22Rv1 (cell line): ENCODE data around the gene RASL11A.

Experiments
- ZFX ChIP-seq: fragments of 450-650 bp; IDR thresholded peaks from 2 replicates; pipeline ENCODE4 v1.6.1; 2017; ENCODE audit warnings: antibody characterized with exemption, borderline replicate concordance
- TF ChIP-seq, protein P1 (sequence below): fragments of 450-650 bp; IDR thresholded peaks from 2 replicates; pipeline ENCODE4 v1.5.1; 2017; ENCODE audit warnings: mild to moderate bottlenecking

DNA sequence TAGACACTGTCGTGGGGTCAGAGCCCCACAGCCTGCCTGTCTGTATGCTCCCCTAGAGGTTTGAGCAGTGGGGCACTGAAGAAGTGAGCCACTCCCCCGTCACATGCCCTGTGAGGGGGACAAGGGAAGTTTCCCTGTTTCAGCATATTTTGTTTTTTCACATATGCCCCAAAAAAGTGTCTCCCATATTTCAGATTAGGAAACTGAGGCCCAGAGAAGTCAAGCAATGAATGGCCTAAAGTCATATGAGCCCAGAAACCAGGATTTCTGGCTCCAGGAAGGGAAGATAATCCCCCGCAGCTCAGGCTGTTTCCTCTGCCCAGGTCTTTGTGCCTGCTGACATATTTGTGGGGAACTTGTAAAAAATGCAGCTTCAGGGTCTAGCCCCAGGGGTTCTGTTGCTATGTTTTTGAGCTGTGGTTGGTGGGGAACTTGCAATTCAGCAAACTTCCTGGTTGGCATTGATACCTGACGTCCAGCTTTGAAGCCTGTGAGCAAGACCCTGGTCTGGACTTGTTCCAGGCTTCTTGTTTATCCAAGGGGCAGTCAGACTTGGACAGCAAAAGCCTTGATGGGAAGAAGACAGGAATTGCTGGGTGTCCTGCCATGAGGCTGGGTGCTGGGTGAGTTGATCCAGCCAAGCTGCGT is 9.5 kb downstream of the RASL11A start:
- TF ChIP-seq, protein P1, sequence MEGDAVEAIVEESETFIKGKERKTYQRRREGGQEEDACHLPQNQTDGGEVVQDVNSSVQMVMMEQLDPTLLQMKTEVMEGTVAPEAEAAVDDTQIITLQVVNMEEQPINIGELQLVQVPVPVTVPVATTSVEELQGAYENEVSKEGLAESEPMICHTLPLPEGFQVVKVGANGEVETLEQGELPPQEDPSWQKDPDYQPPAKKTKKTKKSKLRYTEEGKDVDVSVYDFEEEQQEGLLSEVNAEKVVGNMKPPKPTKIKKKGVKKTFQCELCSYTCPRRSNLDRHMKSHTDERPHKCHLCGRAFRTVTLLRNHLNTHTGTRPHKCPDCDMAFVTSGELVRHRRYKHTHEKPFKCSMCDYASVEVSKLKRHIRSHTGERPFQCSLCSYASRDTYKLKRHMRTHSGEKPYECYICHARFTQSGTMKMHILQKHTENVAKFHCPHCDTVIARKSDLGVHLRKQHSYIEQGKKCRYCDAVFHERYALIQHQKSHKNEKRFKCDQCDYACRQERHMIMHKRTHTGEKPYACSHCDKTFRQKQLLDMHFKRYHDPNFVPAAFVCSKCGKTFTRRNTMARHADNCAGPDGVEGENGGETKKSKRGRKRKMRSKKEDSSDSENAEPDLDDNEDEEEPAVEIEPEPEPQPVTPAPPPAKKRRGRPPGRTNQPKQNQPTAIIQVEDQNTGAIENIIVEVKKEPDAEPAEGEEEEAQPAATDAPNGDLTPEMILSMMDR: no peak
- TF ChIP-seq ZFX: no peak
